A673 (cell line): ENCODE data around the gene GEMIN4. TPM values are rescaled to one million over a fixed set of nuclear protein-coding genes. Genes with fewer than 3 reads are reported as not detected.
"Not testable (repeated sequence)": the region's sequence is repeated elsewhere in the genome, so short reads cannot be mapped to it uniquely, and the experiment has no call there.

Source experiments
- BruUV-seq: library from RNA; stranded (reverse); fragments of 400-500 nt; replicated peaks from 2 replicates; lab custom pipeline; 2021; lab: Mats Ljungman, UMichigan
- CTCF ChIA-PET: fragments of 300-600 bp; sonication (Branson Sonifier 250); formaldehyde crosslinking; loops from one replicate; lab custom pipeline; 2022; ENCODE audit warnings: antibody characterized with exemption; lab: Charles Lee
- POLR2A ChIA-PET: fragments of 300-600 bp; sonication (Branson Sonifier 250); formaldehyde crosslinking; loops from one replicate; lab custom pipeline; 2022; ENCODE audit warnings: antibody characterized with exemption; ENCODE audit not compliant: low non-redundant PET; lab: Charles Lee
- DNase-seq: peaks from one replicate; pipeline ENCODE4 v3.0.0-alpha.2; 2015; ENCODE audit warnings: low spot score
- H3K27ac ChIP-seq: fragments of 200-600 bp; sonication (generic); 2 replicates; pipeline ENCODE4 v1.5.1; 2016; ENCODE audit warnings: mixed run types, low read depth, mild to moderate bottlenecking, mixed read lengths, antibody characterized with exemption, low read length; ENCODE audit not compliant: poor library complexity, severe bottlenecking
- H3K27me3 ChIP-seq: fragments of 200-600 bp; sonication (generic); replicated peaks from 2 replicates; pipeline ENCODE4 v1.6.1; 2017; ENCODE audit warnings: mixed run types, low read depth, mild to moderate bottlenecking, mixed read lengths, antibody characterized with exemption, low read length; ENCODE audit not compliant: insufficient read depth, poor library complexity
- H3K36me3 ChIP-seq: fragments of 200-600 bp; sonication (generic); 2 replicates; pipeline ENCODE4 v1.6.1; 2016; ENCODE audit warnings: mixed run types, mild to moderate bottlenecking, mixed read lengths, antibody characterized with exemption, low read length; ENCODE audit not compliant: insufficient read depth, poor library complexity, severe bottlenecking
- H3K4me1 ChIP-seq: fragments of 200-600 bp; sonication (generic); 2 replicates; pipeline ENCODE4 v1.6.1; 2017; ENCODE audit warnings: mixed run types, mild to moderate bottlenecking, mixed read lengths, antibody characterized with exemption, low read length; ENCODE audit not compliant: insufficient read depth, poor library complexity, severe bottlenecking
- H3K4me3 ChIP-seq: fragments of 200-600 bp; sonication (generic); 2 replicates; pipeline ENCODE4 v1.5.1; 2016; ENCODE audit warnings: low read depth, mixed run types, mild to moderate bottlenecking, mixed read lengths, low read length; ENCODE audit not compliant: poor library complexity, severe bottlenecking
- H3K9me3 ChIP-seq: fragments of 200-600 bp; sonication (generic); 2 replicates; pipeline ENCODE4 v1.6.1; 2016; ENCODE audit warnings: mixed run types, low read depth, mild to moderate bottlenecking, mixed read lengths, antibody characterized with exemption, low read length; ENCODE audit not compliant: poor library complexity, severe bottlenecking
- EZH2 ChIP-seq: fragments of 200-600 bp; sonication (generic); IDR thresholded peaks from 2 replicates; pipeline ENCODE4 v1.6.1; 2017; ENCODE audit warnings: borderline replicate concordance, low read depth, mild to moderate bottlenecking, mixed read lengths, antibody characterized with exemption, low read length; ENCODE audit not compliant: poor library complexity, severe bottlenecking
- intact Hi-C: fragments of 100-400 bp; cut with micrococcal nuclease; formaldehyde crosslinking; loops from one replicate; pipeline ENCODE4 v1.10.0; 2022; ENCODE audit not compliant: unreplicated experiment
- total RNA-seq: library from RNA; stranded (reverse); gene quantifications from 2 replicates; pipeline ENCODE4 v1.2.3, GENCODE V29; 2021
- TF ChIP-seq, protein P1 (sequence below): fragments of 300-800, 200-600 bp; sonication (generic); conservative IDR thresholded peaks from 2 replicates; pipeline ENCODE4 v1.5.1; 2017; ENCODE audit warnings: low read depth, mild to moderate bottlenecking, antibody characterized with exemption, low read length, moderate library complexity, mixed read lengths

The GEMIN4 gene
- total RNA-seq, 1 experiment from 2014 or later = 58.7 TPM

DNA sequence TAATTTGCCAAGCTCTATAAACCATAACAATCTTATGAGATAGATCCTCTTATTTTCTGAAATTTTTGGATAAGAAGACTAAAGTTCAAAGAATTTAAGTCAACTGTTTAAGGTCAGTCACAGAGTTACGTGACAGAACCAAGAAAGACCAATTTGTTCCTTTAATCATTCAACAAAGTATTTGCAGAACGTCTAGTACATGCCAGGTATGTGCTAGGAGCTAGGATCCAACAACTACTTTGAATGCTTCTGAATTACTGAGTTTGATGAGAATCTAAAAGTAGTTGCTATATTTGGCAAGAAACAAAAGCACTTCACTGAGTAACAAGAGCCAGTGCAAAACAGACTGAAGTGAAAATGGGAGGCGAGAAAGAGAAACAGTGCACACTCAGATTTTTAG lies 15.0 kb upstream of the GEMIN4 start:
- no TSS peak for BruUV-seq
- Histone ChIP-seq H3K4me3 (no peak overlapping the region), H3K27me3 (no peaks in the 10 kb centered on the region), H3K4me1 (no peaks in the 10 kb centered on the region), H3K36me3 (peaks cover 63% of the 10 kb centered on the region), H3K27ac (no peak overlapping the region), H3K9me3 (no peaks in the 10 kb centered on the region)
- POLR2A ChIA-PET = no interaction called here
- CTCF ChIA-PET = no interaction called here
- no peak for TF ChIP-seq EZH2
- TF ChIP-seq, protein P1, sequence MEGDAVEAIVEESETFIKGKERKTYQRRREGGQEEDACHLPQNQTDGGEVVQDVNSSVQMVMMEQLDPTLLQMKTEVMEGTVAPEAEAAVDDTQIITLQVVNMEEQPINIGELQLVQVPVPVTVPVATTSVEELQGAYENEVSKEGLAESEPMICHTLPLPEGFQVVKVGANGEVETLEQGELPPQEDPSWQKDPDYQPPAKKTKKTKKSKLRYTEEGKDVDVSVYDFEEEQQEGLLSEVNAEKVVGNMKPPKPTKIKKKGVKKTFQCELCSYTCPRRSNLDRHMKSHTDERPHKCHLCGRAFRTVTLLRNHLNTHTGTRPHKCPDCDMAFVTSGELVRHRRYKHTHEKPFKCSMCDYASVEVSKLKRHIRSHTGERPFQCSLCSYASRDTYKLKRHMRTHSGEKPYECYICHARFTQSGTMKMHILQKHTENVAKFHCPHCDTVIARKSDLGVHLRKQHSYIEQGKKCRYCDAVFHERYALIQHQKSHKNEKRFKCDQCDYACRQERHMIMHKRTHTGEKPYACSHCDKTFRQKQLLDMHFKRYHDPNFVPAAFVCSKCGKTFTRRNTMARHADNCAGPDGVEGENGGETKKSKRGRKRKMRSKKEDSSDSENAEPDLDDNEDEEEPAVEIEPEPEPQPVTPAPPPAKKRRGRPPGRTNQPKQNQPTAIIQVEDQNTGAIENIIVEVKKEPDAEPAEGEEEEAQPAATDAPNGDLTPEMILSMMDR = no peak
- intact Hi-C loops = no loop called here
- no peak for DNase-seq

DNA sequence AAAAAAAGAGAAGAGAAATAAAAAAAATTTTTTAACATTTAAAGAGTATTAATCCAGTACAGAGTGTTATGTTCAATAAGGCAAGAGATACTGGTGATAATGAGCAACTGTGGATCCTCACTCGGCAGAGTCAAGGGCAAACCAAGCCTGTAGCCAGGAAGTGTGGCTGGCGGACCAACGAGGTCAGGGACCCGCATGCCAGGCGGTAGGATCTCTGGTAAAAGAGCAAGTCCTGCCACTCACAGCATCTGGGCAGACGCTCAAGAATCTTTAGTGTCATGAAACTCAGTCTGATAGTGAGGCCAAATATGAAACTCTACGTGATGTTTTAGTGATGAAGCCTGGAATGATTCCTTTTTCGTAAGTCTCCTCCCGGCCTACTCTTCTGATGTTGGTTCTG lies 8.3 kb upstream of the GEMIN4 start:
- no peak for DNase-seq
- Histone ChIP-seq H3K36me3 (peaks cover 69% of the 10 kb centered on the region), H3K4me3 (no peak overlapping the region), H3K27me3 (no peaks in the 10 kb centered on the region), H3K9me3 (no peaks in the 10 kb centered on the region), H3K4me1 (no peaks in the 10 kb centered on the region), H3K27ac (no peak overlapping the region)
- BruUV-seq = no TSS peak
- TF ChIP-seq, protein P1 = no peak
- TF ChIP-seq EZH2 = no peak
- POLR2A ChIA-PET = no interaction called here
- intact Hi-C loops = no loop called here
- CTCF ChIA-PET = no interaction called here

DNA sequence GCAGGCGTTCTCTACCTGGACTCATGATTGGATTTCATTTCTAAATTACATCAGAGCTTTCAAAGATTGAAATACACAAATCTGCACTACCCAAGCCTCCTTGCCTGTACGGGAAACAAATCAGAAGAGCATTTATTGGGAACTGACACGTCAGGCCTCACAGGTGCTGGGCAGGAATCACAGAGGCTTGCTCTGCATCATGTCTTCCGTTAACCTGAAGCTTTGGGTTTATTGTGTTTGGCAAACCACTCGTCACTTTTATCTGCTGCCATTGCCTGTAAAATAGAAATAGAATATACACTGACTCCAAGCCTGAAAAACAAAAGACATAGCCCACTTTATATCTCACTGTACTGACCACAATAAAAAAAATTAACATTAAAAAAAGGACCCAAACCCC lies 7.9 kb upstream of the GEMIN4 start:
- Histone ChIP-seq H3K4me1 (no peaks in the 10 kb centered on the region), H3K27me3 (no peaks in the 10 kb centered on the region), H3K4me3 (no peak overlapping the region), H3K9me3 (no peaks in the 10 kb centered on the region), H3K36me3 (peaks cover 65% of the 10 kb centered on the region), H3K27ac (no peak overlapping the region)
- no TSS peak for BruUV-seq
- no peak for DNase-seq
- TF ChIP-seq EZH2 = no peak
- TF ChIP-seq, protein P1 = no peak
- intact Hi-C loops = no loop called here
- ChIA-PET CTCF (no interaction called here), POLR2A (no interaction called here)

DNA sequence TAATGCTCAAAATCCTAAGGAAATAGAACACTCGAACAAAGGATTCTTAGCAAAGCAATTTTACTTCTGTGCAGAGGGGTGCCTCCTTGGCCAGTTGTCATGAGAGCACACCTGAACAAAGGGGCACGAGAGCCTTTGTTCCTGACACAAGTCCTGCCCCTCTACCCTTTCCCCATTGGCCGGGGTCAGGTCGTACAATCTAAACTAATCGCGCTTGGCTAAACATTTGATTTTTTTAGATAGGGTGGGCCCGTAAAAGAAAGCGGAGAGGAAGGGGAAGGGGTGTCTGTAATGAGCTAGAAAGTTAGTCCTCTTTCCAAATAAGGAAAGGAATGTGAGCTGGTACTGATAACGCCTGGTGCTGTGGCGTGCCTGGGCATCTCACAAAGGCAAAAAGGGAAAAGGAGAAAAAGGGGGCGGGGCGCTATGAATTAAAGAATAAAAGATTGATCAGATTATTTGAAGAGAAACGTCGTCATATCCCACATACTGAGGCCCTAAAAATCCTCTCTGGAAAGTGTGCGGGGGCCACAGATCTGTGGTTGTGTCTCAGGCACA lies 4.0 kb upstream of the GEMIN4 start:
- CTCF ChIA-PET, H3K27me3 ChIP-seq, H3K9me3 ChIP-seq, POLR2A ChIA-PET, H3K4me3 ChIP-seq, H3K27ac ChIP-seq, intact Hi-C loops, BruUV-seq, DNase-seq, H3K4me1 ChIP-seq: not testable (repeated sequence)
- peaks cover 43% of the 10 kb centered on the region for H3K36me3 ChIP-seq

DNA sequence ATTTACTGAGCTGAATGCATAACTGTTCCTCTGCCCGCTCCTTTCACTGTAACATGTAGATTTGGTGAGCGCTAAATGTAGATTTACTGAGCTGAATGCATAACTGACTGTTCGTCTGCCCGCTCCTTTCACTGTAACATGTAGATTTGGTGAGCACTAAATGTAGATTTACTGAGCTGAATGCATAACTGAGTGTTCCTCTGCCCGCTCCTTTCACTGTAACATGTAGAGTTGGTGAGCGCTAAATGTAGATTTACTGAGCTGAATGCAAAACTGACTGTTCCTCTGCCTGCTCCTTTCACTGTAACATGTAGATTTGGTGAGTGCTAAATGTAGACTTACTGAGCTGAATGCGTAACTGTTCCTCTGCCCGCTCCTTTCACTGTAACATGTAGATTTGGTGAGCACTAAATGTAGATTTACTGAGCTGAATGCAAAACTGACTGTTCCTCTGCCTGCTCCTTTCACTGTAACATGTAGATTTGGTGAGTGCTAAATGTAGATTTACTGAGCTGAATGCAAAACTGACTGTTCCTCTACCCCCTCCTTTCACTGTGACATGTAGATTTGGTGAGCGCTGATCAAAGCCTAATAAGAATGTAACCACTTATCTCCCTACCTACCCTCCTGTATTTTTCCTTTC lies 3.4 kb upstream of the GEMIN4 start:
- CTCF ChIA-PET = interaction anchor here (0.7 kb wide), 1 partner anchor 241 kb away, joined by 3 read pairs; the partner anchor contains the start of gene TIMM22
- H3K9me3 ChIP-seq, H3K4me3 ChIP-seq, intact Hi-C loops, H3K27ac ChIP-seq, POLR2A ChIA-PET, BruUV-seq, DNase-seq, H3K27me3 ChIP-seq, H3K4me1 ChIP-seq: not testable (repeated sequence)
- H3K36me3 ChIP-seq = peaks cover 36% of the 10 kb centered on the region
